Measurements from ENCODE around the gene INHBE.
"Not testable (repeated sequence)": the region's sequence is repeated elsewhere in the genome, so short reads cannot be mapped to it uniquely, and the experiment has no call there.

The INHBE gene

GRCh38 chr12:57500213-57500612 is 45.1 kb downstream of the INHBE start:
- DNase-seq: no peak

DNA sequence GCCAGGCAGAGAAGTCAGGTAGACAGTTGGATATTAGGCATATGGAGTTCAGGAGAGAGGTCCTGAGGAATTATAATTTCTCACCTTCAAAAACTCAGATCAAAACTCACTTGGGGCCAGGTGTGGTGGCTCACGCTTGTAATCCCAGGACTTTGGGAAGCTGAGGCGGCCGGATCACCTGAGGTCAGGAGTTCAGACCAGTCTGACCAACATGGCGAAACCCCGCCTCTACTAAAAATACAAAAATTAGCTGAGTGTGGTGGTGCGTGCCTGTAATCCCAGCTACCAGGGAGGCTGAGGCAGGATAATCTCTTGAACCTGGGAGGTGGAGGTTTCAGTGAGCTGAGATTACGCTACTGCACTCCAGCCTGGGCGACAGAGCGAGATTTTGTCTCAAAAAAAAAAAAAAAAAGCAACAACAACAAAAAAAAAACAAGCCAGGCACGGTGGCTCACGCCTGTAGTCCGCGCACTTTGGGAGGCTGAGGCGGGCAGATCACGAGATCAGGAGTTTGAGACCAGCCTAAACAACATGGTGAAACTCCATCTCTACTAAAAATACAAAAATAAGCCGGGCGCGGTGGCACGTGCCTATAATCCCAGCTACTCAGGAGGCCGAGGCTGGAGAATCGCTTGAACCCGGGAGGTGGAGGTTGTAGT is 47.3 kb downstream of the INHBE start:
- DNase-seq: not testable (repeated sequence)

DNA sequence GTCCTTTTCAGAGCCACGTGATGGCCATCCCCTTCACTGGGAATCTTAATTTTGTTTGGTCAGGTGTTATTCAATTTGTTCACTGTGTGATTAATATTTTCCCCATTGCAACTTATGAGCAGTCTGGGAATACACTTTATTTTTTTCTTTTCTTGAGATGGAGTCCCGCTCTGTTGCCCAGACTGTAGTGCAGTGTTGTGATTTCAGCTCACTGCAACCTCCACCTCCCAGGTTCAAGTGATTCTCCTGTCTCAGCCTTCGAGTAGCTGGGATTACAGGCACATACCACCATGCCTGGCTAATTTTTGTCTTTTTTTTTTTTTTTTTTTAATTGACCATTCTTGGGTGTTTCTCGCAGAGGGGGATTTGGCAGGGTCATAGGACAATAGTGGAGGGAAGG is 51.4 kb downstream of the INHBE start:
- not testable (repeated sequence) for DNase-seq
